Colonic mucosa (tissue), 4 donors: ENCODE results near the gene GDF10. TPM values are rescaled to one million over a fixed set of nuclear protein-coding genes. Genes with fewer than 3 reads are reported as not detected.
A peak's percentile ranks its signal among the peaks of the same experiment; 100 is the strongest.

ENCODE experiments used
- DNase-seq: peaks from one replicate; pipeline ENCODE4 v3.0.0-alpha.2; 2020
- H3K27ac ChIP-seq: fragments of 200-600 bp; one replicate; pipeline ENCODE4 v1.8.0; 2021
- H3K27me3 ChIP-seq: fragments of 200-600 bp; one replicate; pipeline ENCODE4 v1.8.0; 2021
- H3K36me3 ChIP-seq: fragments of 200-600 bp; one replicate; pipeline ENCODE4 v1.8.0; 2021
- H3K4me1 ChIP-seq: fragments of 200-600 bp; one replicate; pipeline ENCODE4 v1.8.0; 2021; ENCODE audit warnings: mild to moderate bottlenecking
- H3K4me3 ChIP-seq: fragments of 200-600 bp; one replicate; pipeline ENCODE4 v1.8.0; 2021
- H3K9ac ChIP-seq, 2 donors: one replicate each; pipeline ENCODE4 v1.7.0; 2013; ENCODE audit warnings: control low read depth in 2 of 2, low read depth in 2 of 2, low read length in 2 of 2
- H3K9me3 ChIP-seq: fragments of 200-600 bp; one replicate; pipeline ENCODE4 v1.8.0; 2021
- intact Hi-C: fragments of 100-400 bp; cut with DNase I; formaldehyde crosslinking; loops from one replicate; pipeline ENCODE4 v1.14.1; 2022
- total RNA-seq, 2 donors: library from RNA; stranded (reverse); fragmentation: NEBNext Ultra II Directional in 1 of 2; extraction: Animal tissue kit (Norgen Biotek cat#: 25700) in 1 of 2; gene quantifications; one replicate each; pipeline ENCODE4 v1.2.1, GENCODE V29; 2021
- TF ChIP-seq, protein P1 (sequence below): fragments of 200-600 bp; IDR thresholded peaks from one replicate; pipeline ENCODE4 v1.8.0; 2022; ENCODE audit warnings: antibody characterized with exemption, mild to moderate bottlenecking
- donor health status: healthy.
- donor health status: DM: no; HTN: no; CAD: no.
- donor health status: DM: no; HTN: no; CAD: no.

GDF10 gene
- total RNA-seq, 2 donors from 2014 or later = 0.10 to 0.37 TPM

DNA sequence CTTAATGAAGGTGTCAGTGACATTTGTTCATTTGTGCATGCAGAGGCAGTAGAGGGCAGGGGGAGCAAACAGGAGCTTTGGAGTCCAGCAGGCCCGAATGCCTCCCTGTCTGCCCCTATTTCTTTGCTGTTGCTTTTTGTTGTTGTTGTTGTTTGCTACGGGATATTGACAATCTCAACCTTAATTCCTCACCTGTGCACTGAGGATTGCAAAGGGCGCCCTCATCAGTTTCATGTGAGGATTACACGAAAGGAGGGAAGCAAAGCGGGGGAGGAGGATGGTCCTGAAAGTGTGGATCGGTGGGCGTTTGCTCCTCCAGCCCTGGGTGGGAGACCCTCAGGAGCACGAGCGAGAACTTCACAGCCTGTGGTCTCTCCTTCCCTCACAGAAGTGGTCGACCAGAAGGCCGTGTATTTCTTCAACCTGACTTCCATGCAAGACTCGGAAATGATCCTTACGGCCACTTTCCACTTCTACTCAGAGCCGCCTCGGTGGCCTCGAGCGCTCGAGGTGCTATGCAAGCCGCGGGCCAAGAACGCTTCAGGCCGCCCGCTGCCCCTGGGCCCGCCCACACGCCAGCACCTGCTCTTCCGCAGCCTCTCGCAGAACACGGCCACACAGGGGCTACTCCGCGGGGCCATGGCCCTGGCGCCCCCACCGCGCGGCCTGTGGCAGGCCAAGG, 9.6 kb downstream of the GDF10 start:
- DNase-seq = no peak
- intact Hi-C loops = loop anchor here (5.0 kb wide), 1 partner anchor 287 kb away; no protein-coding TSS in a partner anchor

DNA sequence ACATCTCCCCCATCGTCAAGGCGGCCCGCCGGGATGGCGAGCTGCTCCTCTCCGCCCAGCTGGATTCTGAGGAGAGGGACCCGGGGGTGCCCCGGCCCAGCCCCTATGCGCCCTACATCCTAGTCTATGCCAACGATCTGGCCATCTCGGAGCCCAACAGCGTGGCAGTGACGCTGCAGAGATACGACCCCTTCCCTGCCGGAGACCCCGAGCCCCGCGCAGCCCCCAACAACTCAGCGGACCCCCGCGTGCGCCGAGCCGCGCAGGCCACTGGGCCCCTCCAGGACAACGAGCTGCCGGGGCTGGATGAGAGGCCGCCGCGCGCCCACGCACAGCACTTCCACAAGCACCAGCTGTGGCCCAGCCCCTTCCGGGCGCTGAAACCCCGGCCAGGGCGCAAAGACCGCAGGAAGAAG, 10.1 kb downstream of the GDF10 start:
- TF ChIP-seq, protein P1, sequence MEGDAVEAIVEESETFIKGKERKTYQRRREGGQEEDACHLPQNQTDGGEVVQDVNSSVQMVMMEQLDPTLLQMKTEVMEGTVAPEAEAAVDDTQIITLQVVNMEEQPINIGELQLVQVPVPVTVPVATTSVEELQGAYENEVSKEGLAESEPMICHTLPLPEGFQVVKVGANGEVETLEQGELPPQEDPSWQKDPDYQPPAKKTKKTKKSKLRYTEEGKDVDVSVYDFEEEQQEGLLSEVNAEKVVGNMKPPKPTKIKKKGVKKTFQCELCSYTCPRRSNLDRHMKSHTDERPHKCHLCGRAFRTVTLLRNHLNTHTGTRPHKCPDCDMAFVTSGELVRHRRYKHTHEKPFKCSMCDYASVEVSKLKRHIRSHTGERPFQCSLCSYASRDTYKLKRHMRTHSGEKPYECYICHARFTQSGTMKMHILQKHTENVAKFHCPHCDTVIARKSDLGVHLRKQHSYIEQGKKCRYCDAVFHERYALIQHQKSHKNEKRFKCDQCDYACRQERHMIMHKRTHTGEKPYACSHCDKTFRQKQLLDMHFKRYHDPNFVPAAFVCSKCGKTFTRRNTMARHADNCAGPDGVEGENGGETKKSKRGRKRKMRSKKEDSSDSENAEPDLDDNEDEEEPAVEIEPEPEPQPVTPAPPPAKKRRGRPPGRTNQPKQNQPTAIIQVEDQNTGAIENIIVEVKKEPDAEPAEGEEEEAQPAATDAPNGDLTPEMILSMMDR = no peak
- Histone ChIP-seq H3K9me3 (no peaks in the 10 kb centered on the region), H3K4me1 (no peaks in the 10 kb centered on the region), H3K4me3 (no peak overlapping the region), H3K9ac (no peak overlapping the region), H3K27me3 (no peaks in the 10 kb centered on the region), H3K36me3 (no peaks in the 10 kb centered on the region), H3K27ac (no peak overlapping the region)
- intact Hi-C loops = loop anchor here (5.0 kb wide), 1 partner anchor 288 kb away; no protein-coding TSS in a partner anchor
- no peak for DNase-seq

More for the DNA sequence above, 9.6 kb downstream of the GDF10 start:
- H3K4me3 ChIP-seq = no peak overlapping the region
- H3K9me3 ChIP-seq = no peaks in the 10 kb centered on the region
- no peak overlapping the region for H3K9ac ChIP-seq
- no peaks in the 10 kb centered on the region for H3K36me3 ChIP-seq
- no peaks in the 10 kb centered on the region for H3K27me3 ChIP-seq
- H3K27ac ChIP-seq = no peak overlapping the region
- TF ChIP-seq, protein P1 = no peak
- H3K4me1 ChIP-seq = no peaks in the 10 kb centered on the region

DNA sequence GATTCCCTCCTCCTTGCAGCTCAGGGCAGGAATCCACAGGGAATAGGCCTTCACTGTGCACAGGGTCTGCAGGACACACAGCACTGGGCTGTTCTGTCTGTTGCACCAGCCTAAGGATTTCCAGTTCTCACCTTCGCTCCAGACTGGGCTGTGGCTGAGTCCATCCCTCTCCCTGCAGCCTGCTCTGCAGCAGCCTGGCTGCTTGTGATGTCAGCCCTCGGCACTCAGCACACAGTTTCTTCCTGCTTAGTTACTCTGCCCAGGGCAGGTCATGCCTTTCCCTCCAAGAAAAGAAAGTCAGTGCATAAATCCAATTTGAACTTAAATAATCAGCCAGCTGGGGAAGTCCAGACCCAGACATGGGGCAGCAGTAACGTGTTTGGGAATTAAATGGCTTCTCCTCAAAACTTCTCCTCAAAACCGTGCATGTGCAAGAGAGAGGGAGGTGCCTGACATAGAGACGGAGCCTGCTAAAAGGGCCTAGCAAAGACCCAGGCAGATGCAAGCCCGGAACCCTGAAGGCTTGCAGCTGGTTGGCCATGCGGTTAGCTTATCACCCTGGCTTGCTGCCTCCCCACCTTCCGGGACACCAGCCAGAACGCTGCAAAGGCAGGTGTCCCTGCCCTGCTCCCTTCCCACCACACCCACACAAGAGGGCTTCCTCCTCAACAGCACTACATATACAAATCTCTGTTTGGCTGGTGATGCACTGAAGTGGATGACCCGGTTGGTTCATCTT, 11.4 kb downstream of the GDF10 start:
- Histone ChIP-seq H3K27me3 (no peaks in the 10 kb centered on the region), H3K4me3 (no peak overlapping the region), H3K9me3 (no peaks in the 10 kb centered on the region), H3K4me1 (no peaks in the 10 kb centered on the region), H3K36me3 (no peaks in the 10 kb centered on the region), H3K9ac (no peak overlapping the region), H3K27ac (no peak overlapping the region)
- DNase-seq = peak; percentile 85
- intact Hi-C loops = loop anchor here (5.0 kb wide), 1 partner anchor 289 kb away; no protein-coding TSS in a partner anchor
- TF ChIP-seq, protein P1 = no peak

DNA sequence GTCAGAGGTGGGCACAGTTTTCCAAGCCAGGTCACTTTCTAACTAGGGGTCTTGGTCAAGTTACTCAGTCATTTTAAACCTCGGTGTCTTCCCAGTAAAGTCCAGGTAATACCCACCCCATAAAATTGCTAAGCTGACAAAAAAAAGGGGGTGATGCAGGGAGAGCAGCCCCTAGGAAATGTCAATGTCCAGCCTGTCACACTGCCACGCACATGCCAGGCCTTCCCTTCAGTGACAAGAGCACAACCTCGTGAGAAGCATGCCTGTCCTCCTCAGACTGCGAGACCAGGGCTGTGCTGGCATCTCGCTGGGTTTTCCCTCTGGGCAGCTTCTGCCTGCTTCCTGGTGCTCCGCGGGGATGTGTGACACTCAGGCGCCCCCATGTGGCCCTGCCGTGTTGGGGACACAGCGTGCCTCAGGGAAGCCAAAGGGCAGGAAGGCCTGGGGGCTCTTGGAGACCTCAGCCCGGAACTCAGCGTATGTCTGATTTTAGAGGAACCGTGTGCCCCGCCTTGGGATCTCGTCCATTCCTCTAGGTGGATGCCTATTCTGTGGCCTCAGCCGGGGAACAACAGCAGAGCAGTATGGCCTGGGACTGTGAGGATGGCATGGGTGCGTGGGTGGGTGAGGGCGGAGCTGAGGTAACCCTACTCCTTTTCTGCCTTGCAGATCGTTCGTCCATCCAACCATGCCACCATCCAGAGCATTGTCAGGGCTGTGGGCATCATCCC, 12.1 kb downstream of the GDF10 start:
- Histone ChIP-seq H3K9ac (no peak overlapping the region), H3K36me3 (no peaks in the 10 kb centered on the region), H3K27ac (no peak overlapping the region), H3K9me3 (no peaks in the 10 kb centered on the region), H3K27me3 (no peaks in the 10 kb centered on the region), H3K4me1 (no peaks in the 10 kb centered on the region), H3K4me3 (no peak overlapping the region)
- intact Hi-C loops = loop anchor here (2.0 to 5.0 kb wide), 2 partner anchors 265 to 290 kb away; no protein-coding TSS in a partner anchor
- TF ChIP-seq, protein P1 = peak; percentile 81
- peak; percentile 87 for DNase-seq

DNA sequence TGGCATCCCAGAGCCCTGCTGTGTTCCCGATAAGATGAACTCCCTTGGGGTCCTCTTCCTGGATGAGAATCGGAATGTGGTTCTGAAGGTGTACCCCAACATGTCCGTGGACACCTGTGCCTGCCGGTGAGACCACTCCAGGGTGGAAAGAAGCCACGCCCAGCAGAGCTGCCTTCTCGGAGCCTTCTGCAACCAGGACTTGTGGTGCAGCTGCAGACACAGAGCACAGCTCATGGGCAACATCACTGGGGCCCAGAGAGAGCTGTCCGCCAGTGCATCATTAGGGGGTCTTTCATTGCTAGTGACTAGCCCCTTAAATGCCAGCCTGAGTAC, 12.6 kb downstream of the GDF10 start:
- TF ChIP-seq, protein P1 = no peak
- H3K9ac ChIP-seq = no peak overlapping the region
- H3K36me3 ChIP-seq = no peaks in the 10 kb centered on the region
- H3K27me3 ChIP-seq = no peaks in the 10 kb centered on the region
- no peak overlapping the region for H3K4me3 ChIP-seq
- no peaks in the 10 kb centered on the region for H3K9me3 ChIP-seq
- H3K27ac ChIP-seq = no peak overlapping the region
- no peak for DNase-seq
- H3K4me1 ChIP-seq = no peaks in the 10 kb centered on the region
- intact Hi-C loops = loop anchor here (2.0 to 5.0 kb wide), 2 partner anchors 266 to 290 kb away; no protein-coding TSS in a partner anchor
